Endothelial cell of umbilical vein (primary cell): ENCODE data around the gene FAM90A26. TPM values are rescaled to one million over a fixed set of nuclear protein-coding genes. Genes with fewer than 3 reads are reported as not detected.
A peak's percentile ranks its signal among the peaks of the same experiment; 100 is the strongest.
"Not testable (repeated sequence)": the region's sequence is repeated elsewhere in the genome, so short reads cannot be mapped to it uniquely, and the experiment has no call there.

Experiments
- BruUV-seq: library from RNA; stranded (reverse); fragments of 400-500 nt; replicated peaks from 2 replicates; lab custom pipeline; 2021; lab: Mats Ljungman, UMichigan
- CTCF ChIA-PET: fragments of 300-600, 350-600 bp; sonication (Branson Sonifier 250); formaldehyde crosslinking; loops from one replicate; lab custom pipeline; 2021; ENCODE audit warnings: antibody characterized with exemption, inconsistent platforms; lab: Charles Lee
- POLR2A ChIA-PET: fragments of 300-600, 350-600 bp; sonication (Branson Sonifier 250); formaldehyde crosslinking; loops from one replicate; lab custom pipeline; 2021; ENCODE audit warnings: antibody characterized with exemption, inconsistent platforms; lab: Charles Lee
- DNase-seq: peaks from one replicate; pipeline ENCODE4 v3.0.0-alpha.2; 2011; ENCODE audit warnings: low read depth, low spot score
- FAIRE-seq: peaks from 2 replicates; lab custom pipeline; 2011; peaks lifted over from hg19 to GRCh38; lab: Jason Lieb, UNC
- H2AFZ ChIP-seq: 2 replicates; pipeline ENCODE4 v1.6.0; 2012; ENCODE audit warnings: low read depth, low read length, control low read depth, inconsistent platforms
- H3K27ac ChIP-seq: 2 replicates; pipeline ENCODE4 v1.5.1; 2011; ENCODE audit warnings: low read depth, mild to moderate bottlenecking, control low read depth, low read length, moderate library complexity; ENCODE audit not compliant: insufficient read depth
- H3K27me3 ChIP-seq, 2 experiments: 2 replicates each; pipeline versions ENCODE4 v1.6.0 to v1.6.1; 2011; ENCODE audit warnings: low read length in 2 of 2, mixed read lengths in 1 of 2; ENCODE audit not compliant: control insufficient read depth in 2 of 2, insufficient read depth in 2 of 2
- H3K36me3 ChIP-seq, 2 experiments: 2 replicates in 1 of 2; 3 replicates in 1 of 2; pipeline ENCODE4 v1.5.1; 2011; ENCODE audit warnings: low read length in 2 of 2, mild to moderate bottlenecking in 1 of 2, moderate library complexity in 1 of 2; ENCODE audit not compliant: control insufficient read depth in 2 of 2, insufficient read depth in 2 of 2; ENCODE audit errors: extremely low read depth in 1 of 2
- H3K4me1 ChIP-seq: 3 replicates; pipeline ENCODE4 v1.5.1; 2011; ENCODE audit warnings: mild to moderate bottlenecking, low read length; ENCODE audit not compliant: control insufficient read depth, insufficient read depth; ENCODE audit errors: extremely low read depth
- H3K4me2 ChIP-seq: 2 replicates; pipeline ENCODE4 v1.6.1; 2011; ENCODE audit warnings: low read length, control low read depth, mixed read lengths; ENCODE audit not compliant: insufficient read depth
- H3K4me3 ChIP-seq, 3 experiments: fragments of 200-600 bp in 1 of 3; sonication (generic), shearing (Covaris generic) in 1 of 3; replicated peaks in 1 of 3; 2 replicates each; pipeline ENCODE4 v1.5.1; 2011 to 2016; ENCODE audit warnings: control low read depth in 3 of 3, low read length in 3 of 3, mild to moderate bottlenecking in 2 of 3, inconsistent platforms in 1 of 3, low read depth in 1 of 3, moderate library complexity in 1 of 3; ENCODE audit not compliant: insufficient read depth in 1 of 3
- H3K79me2 ChIP-seq: 2 replicates; pipeline ENCODE4 v1.6.0; 2012; ENCODE audit warnings: low read length, inconsistent platforms; ENCODE audit not compliant: control insufficient read depth, insufficient read depth
- H3K9ac ChIP-seq: replicated peaks from 2 replicates; pipeline ENCODE3; 2011; ENCODE audit warnings: low read length, control low read depth; ENCODE audit not compliant: insufficient read depth; ENCODE audit errors: extremely low read depth
- H3K9me1 ChIP-seq: replicated peaks from 3 replicates; pipeline ENCODE4 v1.6.0; 2011; ENCODE audit warnings: mild to moderate bottlenecking, low read length; ENCODE audit not compliant: control insufficient read depth, insufficient read depth; ENCODE audit errors: extremely low read depth
- H3K9me3 ChIP-seq: replicated peaks from 2 replicates; pipeline ENCODE4 v1.5.1; 2012; ENCODE audit warnings: low read length, inconsistent platforms; ENCODE audit not compliant: control insufficient read depth, insufficient read depth
- H4K20me1 ChIP-seq: replicated peaks from 2 replicates; pipeline ENCODE3; 2011; ENCODE audit warnings: mild to moderate bottlenecking, low read length; ENCODE audit not compliant: control insufficient read depth, insufficient read depth; ENCODE audit errors: extremely low read depth
- dilution Hi-C: fragments of 300-500 bp; cut with MboI; formaldehyde crosslinking; loops from one replicate; pipeline ENCODE4 v1.15.0; 2019; ENCODE audit warnings: low sequenced_read_pairs; ENCODE audit not compliant: extremely low pct_ligation_motif_present
- intact Hi-C: fragments of 100-400 bp; cut with micrococcal nuclease; formaldehyde crosslinking; loops from one replicate; pipeline ENCODE4 v1.10.0; 2022
- polyA plus RNA-seq, 4 experiments: library from polyadenylated mRNA; depleted of rRNA in 3 of 4; stranded (reverse) in 3 of 4; unstranded in 1 of 4; fragments of >200 nt; gene quantifications; 2 replicates each; pipeline versions ENCODE4 v1.2.1 to v1.2.3, GENCODE V29; 2011 to 2012; ENCODE audit warnings: missing spikeins in 1 of 4
- total RNA-seq: library from RNA; stranded (reverse); gene quantifications from 2 replicates; pipeline ENCODE4 v1.2.3, GENCODE V29; 2021

The FAM90A26 gene
- total and polyA plus RNA-seq, 2 donors (not counting 3 experiments of a cell fraction or from before 2014, with no cell fraction given) = not detected

GRCh38 chr4:9153008-9153570 is 17.1 kb upstream of the FAM90A26 start:
- H3K79me2 ChIP-seq, POLR2A ChIA-PET, H3K9me1 ChIP-seq, H4K20me1 ChIP-seq, BruUV-seq, dilution Hi-C loops, H3K4me1 ChIP-seq, intact Hi-C loops, H3K27me3 ChIP-seq, H3K9me3 ChIP-seq, H3K36me3 ChIP-seq: not testable (repeated sequence)
- Histone ChIP-seq H3K9ac (peak overlapping the region; percentile 57), H2AFZ (peak overlapping the region; percentile 89), H3K4me2 (peak overlapping the region; percentile 17), H3K4me3 (peak overlapping the region; percentile 31 to 68 (median 58)), H3K27ac (peak overlapping the region; percentile 69)
- CTCF ChIA-PET = interaction anchor here (0.8 kb wide), 1 partner anchor 152 kb away, joined by 3 read pairs; no protein-coding TSS in a partner anchor
- peak; percentile 94 for FAIRE-seq
- DNase-seq = peak; percentile 95

- CTCF ChIA-PET, H3K9me3 ChIP-seq, H3K36me3 ChIP-seq, H3K9me1 ChIP-seq, FAIRE-seq, H3K4me1 ChIP-seq, DNase-seq, dilution Hi-C loops, POLR2A ChIA-PET, intact Hi-C loops, H3K27me3 ChIP-seq, H3K79me2 ChIP-seq, H4K20me1 ChIP-seq: not testable (repeated sequence)
- Histone ChIP-seq H3K4me3 (peak overlapping the region in 2 of 3 experiments; percentile 58 to 68), H2AFZ (peak overlapping the region; percentile 89), H3K4me2 (peak overlapping the region; percentile 17), H3K27ac (peak overlapping the region; percentile 51), H3K9ac (peak overlapping the region; percentile 57)
- BruUV-seq = TSS peak; percentile 85
Observed at GRCh38 chr4:9153571-9154157, 16.5 kb upstream of the FAM90A26 start.

- BruUV-seq, FAIRE-seq: not testable (repeated sequence)
- intact Hi-C loops = loop anchor here (5.0 kb wide), 1 partner anchor 377 kb away; no protein-coding TSS in a partner anchor
Observed at GRCh38 chr4:9155101-9155886, 14.9 kb upstream of the FAM90A26 start.

GRCh38 chr4:9158392-9158791 is 11.8 kb upstream of the FAM90A26 start:
- BruUV-seq, H3K27ac ChIP-seq, H3K9me1 ChIP-seq, H4K20me1 ChIP-seq, H3K9me3 ChIP-seq, DNase-seq, FAIRE-seq, POLR2A ChIA-PET, H3K36me3 ChIP-seq, H3K4me2 ChIP-seq, CTCF ChIA-PET, H2AFZ ChIP-seq, H3K27me3 ChIP-seq, dilution Hi-C loops, H3K4me1 ChIP-seq, H3K9ac ChIP-seq, H3K4me3 ChIP-seq, H3K79me2 ChIP-seq: not testable (repeated sequence)
- intact Hi-C loops = loop anchor here (5.0 kb wide), 1 partner anchor 374 kb away; no protein-coding TSS in a partner anchor

More at GRCh38 chr4:9155101-9155886, 14.9 kb upstream of the FAM90A26 start:
- H3K79me2 ChIP-seq, H3K9me3 ChIP-seq, POLR2A ChIA-PET, H3K36me3 ChIP-seq, H3K4me3 ChIP-seq, DNase-seq, dilution Hi-C loops, H3K27me3 ChIP-seq, H4K20me1 ChIP-seq, CTCF ChIA-PET, H3K27ac ChIP-seq, H3K4me2 ChIP-seq, H3K9me1 ChIP-seq, H3K4me1 ChIP-seq, H2AFZ ChIP-seq, H3K9ac ChIP-seq: not testable (repeated sequence)
